ENCODE results near the gene PLEKHA7.
A peak's percentile ranks its signal among the peaks of the same experiment; 100 is the strongest.

DNA sequence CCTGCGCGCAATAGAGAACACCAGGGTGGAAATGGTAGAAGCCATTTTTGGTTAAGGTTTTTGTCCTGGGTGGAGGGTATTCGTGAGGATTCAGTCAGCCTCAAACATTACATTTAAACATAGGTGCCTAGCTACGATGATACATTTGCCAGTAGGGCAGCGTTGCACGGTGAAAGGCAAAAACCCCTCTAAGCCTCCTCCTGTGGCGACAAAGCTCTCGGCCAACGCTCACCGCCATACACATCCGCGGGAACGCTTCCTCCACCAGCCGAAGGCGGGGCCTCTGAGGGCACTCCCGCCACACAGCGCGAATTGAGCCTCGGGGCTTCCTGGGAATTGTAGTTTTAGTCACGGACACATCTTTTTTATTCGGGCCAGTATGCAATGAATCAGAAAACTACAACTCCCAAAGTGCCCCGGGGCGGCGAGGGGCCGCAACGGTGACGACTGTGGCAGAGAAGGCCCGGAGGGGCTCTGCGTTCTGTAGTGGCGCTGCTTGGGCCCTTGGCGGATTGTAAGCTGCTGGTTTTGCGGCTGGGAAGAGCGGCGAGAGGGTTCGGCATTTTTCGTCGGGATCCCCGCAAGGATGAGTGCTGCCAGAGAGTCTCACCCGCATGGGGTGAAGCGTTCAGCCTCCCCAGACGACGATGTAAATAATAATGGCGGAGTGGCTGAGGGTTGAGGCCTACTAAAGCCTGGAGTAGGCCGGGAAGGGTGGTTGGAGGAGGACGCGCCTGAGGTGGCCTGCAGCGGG, 275.8 kb downstream of the PLEKHA7 start, which contains the start of gene C11orf58:
- TF ChIP-seq, protein P1, sequence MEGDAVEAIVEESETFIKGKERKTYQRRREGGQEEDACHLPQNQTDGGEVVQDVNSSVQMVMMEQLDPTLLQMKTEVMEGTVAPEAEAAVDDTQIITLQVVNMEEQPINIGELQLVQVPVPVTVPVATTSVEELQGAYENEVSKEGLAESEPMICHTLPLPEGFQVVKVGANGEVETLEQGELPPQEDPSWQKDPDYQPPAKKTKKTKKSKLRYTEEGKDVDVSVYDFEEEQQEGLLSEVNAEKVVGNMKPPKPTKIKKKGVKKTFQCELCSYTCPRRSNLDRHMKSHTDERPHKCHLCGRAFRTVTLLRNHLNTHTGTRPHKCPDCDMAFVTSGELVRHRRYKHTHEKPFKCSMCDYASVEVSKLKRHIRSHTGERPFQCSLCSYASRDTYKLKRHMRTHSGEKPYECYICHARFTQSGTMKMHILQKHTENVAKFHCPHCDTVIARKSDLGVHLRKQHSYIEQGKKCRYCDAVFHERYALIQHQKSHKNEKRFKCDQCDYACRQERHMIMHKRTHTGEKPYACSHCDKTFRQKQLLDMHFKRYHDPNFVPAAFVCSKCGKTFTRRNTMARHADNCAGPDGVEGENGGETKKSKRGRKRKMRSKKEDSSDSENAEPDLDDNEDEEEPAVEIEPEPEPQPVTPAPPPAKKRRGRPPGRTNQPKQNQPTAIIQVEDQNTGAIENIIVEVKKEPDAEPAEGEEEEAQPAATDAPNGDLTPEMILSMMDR (IDR thresholded peaks at IDR 0.05): no peak
- peak; percentile 90 for TF ChIP-seq POLR2A (IDR thresholded peaks at IDR 0.05)

All from right lobe of liver (tissue), 4 donors.